GM18868 (cell line): ENCODE data around the gene DIP2A.
"Not testable (repeated sequence)": the region's sequence is repeated elsewhere in the genome, so short reads cannot be mapped to it uniquely, and the experiment has no call there.

Experiments
- ATAC-seq: cut with Tn5 transposase; IDR thresholded peaks from one replicate; pipeline ENCODE4 v1.9.1; 2021; ENCODE audit warnings: mild to moderate bottlenecking, moderate library complexity; ENCODE audit not compliant: unreplicated experiment

DIP2A gene

GRCh38 chr21:46441961-46442498 is 16.7 kb upstream of the DIP2A start:
- no peak for ATAC-seq

GRCh38 chr21:46442938-46443337 is 15.8 kb upstream of the DIP2A start:
- ATAC-seq, result no peak

- no peak for ATAC-seq
These were observed 14.8 kb upstream of the DIP2A start for GRCh38 chr21:46443910-46444309.

DNA sequence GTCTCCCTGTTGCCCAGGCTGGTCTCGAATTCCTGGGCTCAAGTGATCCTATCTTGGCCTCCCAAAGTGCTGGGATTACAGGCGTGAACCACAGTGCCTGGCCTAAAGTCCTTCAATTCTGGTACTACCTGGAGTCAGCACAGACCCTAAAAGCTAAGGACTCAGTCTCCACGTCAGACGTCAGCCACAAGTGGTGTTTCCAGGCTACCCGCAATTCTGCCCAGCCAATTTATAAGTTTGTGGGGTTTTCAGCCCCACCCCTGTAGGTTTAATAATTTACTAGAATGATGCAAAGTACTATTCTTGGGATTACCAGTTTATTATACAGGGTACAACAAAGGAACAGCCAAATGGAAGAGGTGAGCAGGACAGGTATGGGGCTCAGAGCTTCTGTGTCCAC is 10.6 kb upstream of the DIP2A start:
- ATAC-seq, result no peak

GRCh38 chr21:46448855-46449254 is 9.8 kb upstream of the DIP2A start:
- ATAC-seq, result not testable (repeated sequence)

DNA sequence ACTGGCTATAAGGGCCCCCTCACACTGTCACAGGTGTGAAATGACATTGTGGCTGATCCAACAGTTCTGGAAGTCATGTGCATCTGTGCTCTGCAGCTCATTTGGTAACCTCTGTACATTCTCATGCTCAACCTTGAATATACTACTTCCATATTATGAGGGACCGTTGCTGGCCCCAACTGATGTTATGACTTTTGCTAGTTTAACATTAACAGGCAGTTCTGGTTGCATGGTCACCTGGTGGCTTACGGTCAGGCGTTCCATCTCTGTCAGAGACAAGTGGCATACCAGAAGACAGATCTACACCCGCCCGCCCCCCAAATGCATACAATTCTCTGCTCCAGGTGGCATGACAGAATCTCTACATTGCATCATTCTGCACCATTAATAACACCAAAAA is 6.0 kb upstream of the DIP2A start:
- ATAC-seq, result no peak

DNA sequence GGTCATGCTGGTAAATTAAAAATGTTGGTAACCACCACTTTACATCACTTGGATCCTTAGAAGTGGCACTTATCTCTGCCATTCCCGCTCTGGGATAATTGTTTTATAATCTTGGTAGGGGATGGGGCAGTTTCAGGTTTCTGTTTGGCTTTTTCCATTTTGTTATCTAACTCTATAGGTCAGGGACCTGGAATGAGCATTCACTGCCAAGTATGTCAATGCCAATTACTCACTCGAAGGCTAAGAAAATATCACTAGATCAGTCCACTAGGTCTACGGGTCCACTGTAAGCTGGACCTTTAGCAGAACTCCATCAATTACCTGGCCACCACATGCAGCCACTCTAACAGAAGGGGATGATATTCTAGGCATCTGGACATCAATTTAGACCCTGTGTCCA is 4.5 kb upstream of the DIP2A start:
- no peak for ATAC-seq

DNA sequence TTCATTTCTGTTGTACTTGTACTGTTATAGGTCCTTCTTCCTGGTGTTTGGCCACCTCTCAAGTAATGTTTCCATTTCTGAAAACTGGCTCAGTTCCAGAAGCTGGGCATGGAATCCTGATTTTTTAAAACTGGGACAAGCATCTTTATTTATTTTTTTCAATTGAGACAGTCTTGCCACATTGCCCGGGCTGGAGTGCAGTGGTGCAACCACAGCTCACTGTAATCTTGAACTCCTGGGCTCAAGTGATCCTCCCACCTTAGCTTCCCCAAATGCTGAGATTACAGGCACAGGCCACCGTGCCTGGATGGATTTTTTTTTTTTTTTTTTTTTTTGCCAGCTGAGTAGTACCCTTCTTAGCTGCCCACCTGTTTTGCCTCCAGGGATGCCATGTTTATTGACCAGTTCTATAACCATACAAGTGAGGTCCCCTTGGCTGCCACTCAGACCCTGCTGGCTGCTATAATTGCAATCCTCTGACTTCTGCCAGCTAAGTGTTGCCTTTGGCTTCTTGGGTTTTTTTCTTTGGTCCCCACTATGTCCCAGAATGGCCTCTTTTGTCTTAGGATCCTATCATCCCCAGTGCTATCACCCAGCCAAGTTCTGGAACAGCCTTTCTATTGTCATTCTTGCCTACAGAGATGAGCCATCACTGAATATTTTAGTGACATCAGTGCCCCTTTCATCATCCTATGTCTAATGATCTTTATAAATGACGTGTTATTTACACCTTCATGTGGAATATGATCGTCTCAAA is 3.9 kb upstream of the DIP2A start:
- no peak for ATAC-seq

- ATAC-seq, result no peak
These were observed 2.9 kb upstream of the DIP2A start for GRCh38 chr21:46455575-46456385.

DNA sequence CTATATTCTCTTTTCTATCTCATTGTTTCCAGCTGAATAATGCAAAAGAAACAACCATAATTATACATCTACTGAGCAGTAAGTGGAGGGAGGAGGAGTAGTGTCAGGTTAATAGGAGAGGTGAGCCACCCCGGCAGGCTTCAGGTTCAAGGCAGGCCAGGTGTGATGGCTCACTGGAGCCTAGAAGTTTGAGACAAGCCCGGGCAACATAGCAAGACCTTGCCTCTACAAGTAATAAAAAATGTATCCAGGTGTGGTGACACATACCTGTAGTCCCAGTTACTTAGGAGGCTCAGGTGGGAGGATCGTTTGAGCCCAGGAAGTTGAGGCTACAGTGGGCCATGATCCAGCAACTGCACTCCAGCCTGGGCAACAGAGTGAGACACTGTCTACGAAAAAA is 1.9 kb upstream of the DIP2A start:
- ATAC-seq, result no peak

GRCh38 chr21:46457801-46458314 is 833 bp upstream of the DIP2A start:
- no peak for ATAC-seq

GRCh38 chr21:46459024-46459355 is 299 bp downstream of the DIP2A start:
- ATAC-seq, result no peak

DNA sequence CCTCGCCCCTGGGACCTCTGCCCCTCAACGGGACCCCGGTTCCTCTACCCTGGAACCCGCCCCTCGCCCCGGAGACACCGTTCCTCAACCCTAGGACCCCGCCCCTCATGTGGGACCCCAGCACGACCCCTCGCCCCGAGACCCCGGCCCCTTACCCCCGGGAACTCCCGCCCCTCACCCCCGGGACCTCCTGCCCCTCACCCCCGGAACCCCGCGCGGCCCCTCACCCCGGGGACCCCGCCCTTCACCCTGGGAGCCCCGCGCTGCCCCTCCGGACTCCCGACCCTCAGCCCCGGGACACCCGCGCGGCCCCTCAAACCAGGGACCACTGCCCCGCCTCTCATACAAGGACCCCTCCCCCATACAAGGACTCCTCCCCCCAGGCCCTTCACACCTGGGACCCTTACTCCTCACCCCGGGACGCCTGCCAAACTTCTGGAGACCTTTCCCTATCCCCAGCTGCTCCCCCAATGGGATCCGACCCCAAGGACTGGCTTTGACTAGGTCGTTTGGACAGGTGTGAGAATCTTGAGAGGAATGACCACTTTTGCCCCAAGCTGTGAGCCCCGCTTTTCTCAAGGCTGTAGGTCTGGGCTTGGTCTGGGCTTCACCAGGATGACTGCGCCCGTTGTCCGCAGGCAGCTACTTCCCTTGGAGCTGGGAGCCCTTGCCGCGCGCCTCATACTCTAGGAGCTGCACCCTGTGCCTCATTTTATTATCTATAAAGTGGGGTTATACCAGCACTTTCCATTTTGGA is 843 bp downstream of the DIP2A start:
- no peak for ATAC-seq

DNA sequence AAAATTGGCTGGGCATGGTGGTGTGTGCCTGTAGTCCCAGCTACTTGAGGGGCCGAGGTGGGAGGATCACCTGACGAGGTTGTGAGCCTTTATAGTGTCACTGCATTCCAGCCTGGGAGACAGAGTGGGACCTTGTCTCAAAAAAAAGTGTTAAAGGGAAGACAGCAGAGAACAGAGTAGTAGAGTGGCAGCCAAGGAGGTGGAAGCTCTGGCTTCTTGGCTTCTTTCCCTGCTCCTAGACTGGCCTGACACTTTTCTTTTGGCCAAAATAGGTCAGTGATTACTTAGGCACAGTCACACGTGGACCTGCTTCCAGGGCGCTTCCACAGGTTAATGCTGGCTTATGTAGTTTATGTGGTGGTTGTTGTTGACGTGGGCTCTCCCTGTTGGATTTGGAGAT is 3.2 kb downstream of the DIP2A start:
- no peak for ATAC-seq

DNA sequence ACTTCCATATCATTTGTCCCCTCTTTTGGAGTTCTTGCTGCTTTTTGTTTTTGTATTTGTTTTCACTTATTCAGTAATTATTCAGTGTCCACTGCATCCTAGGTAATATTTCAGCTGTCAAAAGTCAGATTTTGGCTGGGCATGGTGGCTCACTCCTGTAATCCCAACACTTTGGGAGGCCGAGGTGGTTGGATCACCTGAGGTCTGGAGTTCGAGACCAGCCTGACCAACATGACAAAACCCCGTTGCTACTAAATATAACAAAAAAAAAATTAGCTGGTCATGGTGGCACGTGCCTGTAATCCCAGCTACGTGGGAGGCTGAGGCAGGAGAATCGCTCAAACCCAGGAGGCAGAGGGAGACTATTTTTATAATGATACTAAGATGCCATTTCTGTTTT is 6.5 kb downstream of the DIP2A start:
- not testable (repeated sequence) for ATAC-seq

DNA sequence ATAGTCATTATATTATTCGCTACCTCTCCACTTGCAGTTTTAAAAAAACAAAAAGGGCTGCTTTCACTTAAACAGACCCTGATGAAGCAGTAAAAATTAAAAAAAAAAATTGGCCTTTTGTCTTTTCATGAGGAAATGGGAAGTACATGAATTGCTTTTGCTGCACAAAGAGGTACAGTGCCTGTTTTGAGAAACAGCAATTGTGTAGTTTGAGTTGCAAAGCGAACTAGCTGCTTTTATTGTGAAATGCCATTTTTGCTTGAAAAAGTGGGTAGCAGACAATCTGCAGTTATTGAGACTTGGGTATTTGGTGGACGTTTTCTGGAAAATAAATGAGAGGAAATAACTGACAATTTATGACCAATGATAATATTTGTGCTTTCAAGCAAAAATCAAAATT is 7.0 kb downstream of the DIP2A start:
- no peak for ATAC-seq

GRCh38 chr21:46468108-46468774 is 9.6 kb downstream of the DIP2A start:
- ATAC-seq, result no peak

- ATAC-seq, result no peak
These were observed 10.6 kb downstream of the DIP2A start for GRCh38 chr21:46469275-46469674.

GRCh38 chr21:46471514-46471913 is 12.8 kb downstream of the DIP2A start:
- ATAC-seq, result no peak

- ATAC-seq, result no peak
These were observed 13.6 kb downstream of the DIP2A start for GRCh38 chr21:46472246-46472645.

GRCh38 chr21:46474382-46474781 is 15.7 kb downstream of the DIP2A start:
- no peak for ATAC-seq
